GM21619 (cell line): ENCODE measurements around the gene KLRC2.
"Not testable (repeated sequence)": the region's sequence is repeated elsewhere in the genome, so short reads cannot be mapped to it uniquely, and the experiment has no call there.

ENCODE experiments used
- ATAC-seq: cut with Tn5 transposase; IDR thresholded peaks from one replicate; pipeline ENCODE4 v1.9.1; 2021; ENCODE audit not compliant: unreplicated experiment

KLRC2 gene

DNA sequence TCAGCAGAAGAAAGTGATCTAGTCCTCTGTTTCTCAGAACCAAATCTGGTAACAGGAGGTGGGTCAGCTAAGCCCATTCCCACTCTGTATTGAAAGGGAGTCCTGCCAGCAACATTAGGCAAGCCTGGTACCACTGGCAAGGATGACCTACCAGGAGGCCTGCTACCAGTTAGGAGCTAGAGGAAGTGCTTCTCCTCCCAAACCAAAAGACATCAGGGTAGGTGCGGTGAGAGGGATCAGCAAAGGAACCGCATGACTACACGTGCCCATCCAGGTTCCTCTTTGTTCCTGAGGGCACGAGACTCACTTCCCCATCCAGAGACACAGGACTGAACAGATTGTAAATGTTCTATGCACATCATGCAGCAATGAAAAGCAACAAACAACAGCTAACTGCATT, 29.1 kb downstream of the KLRC2 start:
- no peak for ATAC-seq

DNA sequence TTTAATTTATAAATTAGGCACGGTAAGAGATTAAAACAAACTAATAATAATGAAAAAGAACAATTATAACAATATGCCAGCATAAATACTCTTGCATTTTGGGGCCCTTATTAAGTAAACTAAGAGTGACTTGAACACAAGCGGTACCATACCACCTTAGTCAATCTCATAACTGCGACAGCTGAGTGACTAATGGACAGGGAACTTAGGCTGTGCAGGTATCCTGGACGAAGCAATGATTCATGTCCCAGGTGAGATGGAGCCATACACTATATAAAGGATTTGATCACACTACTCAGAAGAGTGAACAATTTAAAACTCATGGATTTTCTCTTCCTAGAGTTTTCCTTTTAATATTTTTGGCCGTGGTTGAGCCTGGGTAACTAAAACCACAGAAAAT, 30.5 kb downstream of the KLRC2 start:
- no peak for ATAC-seq

DNA sequence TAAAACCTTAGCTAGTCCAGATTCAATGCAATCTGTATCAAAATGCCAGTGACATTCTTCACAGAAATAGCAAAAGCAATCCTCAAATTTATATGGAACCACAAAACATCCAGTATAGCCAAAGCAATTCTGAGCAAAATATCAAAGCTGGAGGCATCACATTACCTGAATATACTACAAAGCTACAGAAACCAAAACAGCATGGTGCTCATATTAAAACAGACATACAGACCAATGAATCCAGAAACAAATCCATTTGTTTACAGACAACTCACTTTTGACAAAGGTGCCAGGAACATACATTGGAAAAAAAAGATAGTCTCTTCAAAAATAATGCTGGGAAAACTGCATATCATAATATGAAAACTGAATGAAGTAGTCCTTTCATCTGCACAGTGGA, 31.0 kb downstream of the KLRC2 start:
- no peak for ATAC-seq

DNA sequence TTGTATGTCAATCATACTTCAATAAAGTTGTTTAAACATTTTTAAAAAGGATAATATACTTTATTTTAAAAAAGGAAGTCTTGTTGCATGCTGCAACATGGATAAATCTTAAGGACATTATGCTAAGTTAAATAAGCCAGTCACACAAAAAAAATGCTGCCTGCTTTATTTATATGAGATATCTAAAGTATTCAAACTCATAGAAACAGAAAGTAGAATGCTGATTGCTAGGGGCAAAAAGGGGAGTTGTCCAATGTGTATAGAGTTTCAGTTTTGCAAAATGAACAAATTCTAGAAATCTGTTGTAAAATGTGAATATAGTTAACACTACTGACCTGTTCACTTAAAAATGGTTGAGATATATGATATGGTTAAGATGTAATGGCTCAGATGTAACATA, 35.0 kb downstream of the KLRC2 start:
- ATAC-seq, result no peak

DNA sequence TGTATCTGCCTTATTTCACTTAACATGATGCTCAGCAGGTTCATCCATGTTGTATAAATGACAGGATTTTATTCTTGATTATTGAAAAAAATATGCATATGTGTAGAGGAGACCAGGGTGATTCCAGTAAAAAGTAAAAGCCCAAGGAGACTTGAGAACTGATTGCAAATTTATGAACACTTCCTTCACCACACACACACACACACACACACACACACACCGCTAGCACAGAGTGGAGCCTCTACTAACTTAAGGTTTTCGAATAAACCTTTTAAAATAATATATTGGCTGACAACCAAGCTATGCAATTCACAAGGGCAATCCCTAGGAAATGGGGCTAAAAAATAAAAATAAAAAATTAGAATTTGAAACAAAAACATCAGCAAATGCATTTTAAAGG, 37.6 kb downstream of the KLRC2 start:
- no peak for ATAC-seq

DNA sequence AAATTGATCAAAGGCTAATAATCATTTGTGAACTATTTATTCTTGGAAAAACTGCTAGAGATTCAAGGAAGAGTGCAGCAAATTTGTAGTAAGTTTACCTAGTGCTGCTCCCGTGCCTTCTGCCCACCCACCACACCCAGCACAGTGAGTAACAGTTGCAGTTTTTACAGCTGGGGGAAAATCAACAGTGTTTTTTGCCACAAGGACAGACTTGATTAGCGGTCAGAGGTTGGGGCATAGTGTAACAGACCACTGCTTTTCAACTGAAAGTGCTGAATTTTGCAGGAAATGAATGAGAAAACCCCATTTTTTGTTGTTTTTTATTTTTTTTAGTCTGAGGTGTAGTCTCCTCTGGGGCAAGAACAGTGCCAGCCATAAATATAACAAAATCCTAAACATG, 38.5 kb downstream of the KLRC2 start:
- ATAC-seq, result no peak

DNA sequence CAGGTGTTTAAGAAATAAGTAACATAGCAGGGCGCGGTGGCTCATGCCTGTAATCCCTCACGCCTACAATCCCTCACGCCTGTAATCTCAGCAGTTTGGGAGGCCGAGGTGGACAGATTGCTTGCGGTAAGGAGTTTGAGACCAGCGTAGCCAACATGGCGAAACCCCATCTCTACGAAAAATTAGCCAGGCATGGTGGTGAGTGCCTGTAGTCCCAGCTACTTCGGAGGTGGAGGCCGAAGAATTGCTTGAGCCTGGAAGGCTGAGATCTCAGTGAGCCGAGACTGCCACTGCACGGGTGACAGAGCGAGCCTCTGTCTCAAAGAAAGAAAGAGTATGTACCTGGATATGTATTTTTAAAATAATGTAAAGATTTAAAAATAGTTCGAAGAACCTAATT, 39.6 kb downstream of the KLRC2 start:
- ATAC-seq, result not testable (repeated sequence)

DNA sequence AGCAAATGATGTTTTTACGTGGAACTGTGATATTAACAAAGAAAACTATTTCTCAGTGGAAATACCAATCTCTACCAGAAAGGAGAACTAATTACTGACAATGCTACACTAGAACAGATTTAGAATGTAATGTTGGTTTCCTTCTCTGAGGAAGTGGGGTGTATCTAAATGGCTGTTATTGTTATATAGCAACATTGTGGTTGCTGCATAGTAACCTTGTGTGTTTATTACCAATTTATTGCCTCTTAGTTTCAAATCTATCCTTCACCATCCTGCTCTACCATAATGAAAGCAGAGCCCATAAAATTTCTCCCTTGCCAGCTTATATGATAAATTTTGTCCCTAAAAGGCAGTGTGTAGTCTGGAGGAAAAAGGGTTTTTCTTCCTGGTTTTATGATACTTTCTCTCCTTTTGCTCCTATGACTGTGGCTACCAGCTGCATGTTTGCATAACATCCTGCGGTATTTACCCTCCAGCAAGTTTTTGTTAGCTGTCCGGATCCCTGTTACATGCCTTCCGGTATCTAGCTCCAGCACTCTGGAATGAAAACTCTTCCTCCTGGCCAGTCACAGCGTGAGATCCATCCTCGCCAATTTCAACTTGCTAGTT, 40.3 kb downstream of the KLRC2 start:
- peak; percentile 79 for ATAC-seq

DNA sequence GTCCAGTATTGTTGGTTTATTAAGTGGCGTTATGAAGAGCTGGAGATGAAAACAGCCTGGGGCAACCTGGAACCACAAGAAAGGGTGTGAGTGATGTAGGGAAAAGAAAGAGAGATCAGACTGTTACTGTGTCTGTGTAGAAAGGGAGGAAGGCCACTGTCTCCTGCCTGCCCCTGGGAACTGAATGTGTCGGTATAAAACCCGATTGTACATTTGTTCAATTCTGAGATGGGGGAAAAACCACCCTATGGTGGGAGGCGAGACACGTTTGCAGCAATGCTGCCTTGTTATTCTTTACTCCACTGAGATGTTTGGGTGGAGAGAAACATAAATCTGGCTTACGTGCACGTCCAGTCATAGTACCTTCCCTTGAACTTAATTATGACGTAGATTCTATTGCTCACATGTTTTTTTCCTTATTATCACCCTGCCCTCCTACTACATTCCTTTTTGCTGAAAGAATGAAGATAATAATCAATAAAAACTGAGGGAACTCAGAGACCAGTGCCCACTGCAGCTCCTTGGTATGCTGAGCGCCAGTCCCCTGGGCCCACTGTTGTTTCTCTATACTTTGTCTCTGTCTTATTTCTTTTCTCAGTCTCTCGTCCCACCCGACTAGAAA, 41.2 kb downstream of the KLRC2 start:
- ATAC-seq, result not testable (repeated sequence)

DNA sequence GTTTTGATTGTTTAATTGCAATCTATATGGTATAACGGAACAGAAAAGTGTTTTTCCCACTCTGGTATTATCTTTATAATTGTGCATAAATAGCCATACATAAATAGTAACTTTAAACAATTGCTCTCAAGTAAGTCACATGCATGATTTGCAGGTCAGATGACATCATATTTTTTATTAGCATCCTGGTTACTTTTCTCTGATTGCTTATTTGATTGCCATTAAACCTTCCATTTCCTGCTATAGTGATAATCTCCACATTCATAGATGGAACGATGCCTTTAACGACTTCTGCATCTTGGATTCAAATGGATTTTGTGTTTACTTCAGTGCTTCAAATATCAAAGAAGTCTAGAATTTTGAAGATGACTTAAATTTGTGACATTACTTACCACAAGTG, 42.5 kb downstream of the KLRC2 start:
- ATAC-seq, result no peak

DNA sequence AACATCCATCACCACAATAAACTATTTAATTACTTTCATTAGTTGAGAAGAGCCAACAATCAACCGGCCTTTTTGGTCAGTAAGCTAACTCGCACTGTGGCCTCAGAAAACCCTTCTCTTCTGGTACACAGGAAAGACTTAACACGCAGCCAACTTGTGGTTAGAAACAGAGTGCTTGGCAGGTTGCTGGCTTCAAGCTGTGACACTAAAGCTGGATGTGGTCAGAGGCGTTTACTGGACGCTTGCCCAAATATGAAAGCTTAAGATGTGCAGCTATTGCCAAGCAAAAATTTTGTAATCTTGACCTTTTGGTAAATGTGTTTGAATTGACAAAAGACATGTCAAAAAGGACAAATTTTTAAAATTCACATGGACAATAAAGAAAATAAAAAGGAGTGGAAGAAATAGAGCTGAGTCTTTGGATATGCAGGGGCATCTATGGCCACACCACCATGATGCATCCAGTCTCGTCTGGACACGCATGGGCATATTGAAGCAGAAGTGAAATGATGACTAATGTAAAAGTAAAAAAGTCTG, 43.3 kb downstream of the KLRC2 start:
- ATAC-seq, result peak; percentile 71

DNA sequence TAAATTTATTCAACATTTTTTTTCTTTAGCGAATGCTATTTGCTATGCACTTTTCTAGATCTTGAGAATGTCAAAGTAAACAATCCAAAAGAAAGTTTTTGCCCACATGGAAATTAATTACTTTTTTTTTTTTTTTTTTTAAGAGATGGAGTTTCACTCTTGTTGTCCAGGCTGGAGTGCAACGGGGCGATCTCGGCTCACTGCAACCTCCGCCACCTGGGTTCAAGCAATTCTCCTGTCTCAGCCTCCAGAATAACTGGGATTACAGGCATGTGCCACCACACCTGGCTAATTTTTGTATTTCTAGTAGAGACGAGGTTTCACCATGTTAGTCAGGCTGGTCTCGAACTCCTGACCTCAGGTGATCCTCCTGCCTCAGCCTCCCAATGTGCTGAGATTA, 44.8 kb downstream of the KLRC2 start:
- ATAC-seq, result not testable (repeated sequence)

DNA sequence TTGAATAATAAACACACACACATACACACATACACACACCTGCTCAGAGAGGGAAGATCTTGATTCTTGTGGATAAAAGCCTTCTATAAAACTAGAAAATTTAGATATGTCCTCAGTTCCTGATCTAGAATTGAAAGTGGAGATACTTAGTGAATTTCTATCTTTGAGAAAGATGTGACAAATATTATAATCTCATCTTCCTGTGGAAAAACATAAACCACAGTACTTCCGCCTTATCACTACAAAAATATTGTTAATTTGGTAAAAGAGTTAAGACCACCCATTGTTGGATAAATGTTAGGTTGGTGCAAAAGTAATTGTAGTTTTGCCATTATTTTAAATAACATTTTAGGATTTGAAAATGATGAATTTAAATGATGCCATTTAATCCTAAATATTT, 45.9 kb downstream of the KLRC2 start, which contains the start of gene KLRK1:
Gene KLRK1 (minus strand): TSS at position 138 of the 400 bp plus-strand sequence. CDS start 1,231 bp downstream, outside the sequence.
- no peak for ATAC-seq

DNA sequence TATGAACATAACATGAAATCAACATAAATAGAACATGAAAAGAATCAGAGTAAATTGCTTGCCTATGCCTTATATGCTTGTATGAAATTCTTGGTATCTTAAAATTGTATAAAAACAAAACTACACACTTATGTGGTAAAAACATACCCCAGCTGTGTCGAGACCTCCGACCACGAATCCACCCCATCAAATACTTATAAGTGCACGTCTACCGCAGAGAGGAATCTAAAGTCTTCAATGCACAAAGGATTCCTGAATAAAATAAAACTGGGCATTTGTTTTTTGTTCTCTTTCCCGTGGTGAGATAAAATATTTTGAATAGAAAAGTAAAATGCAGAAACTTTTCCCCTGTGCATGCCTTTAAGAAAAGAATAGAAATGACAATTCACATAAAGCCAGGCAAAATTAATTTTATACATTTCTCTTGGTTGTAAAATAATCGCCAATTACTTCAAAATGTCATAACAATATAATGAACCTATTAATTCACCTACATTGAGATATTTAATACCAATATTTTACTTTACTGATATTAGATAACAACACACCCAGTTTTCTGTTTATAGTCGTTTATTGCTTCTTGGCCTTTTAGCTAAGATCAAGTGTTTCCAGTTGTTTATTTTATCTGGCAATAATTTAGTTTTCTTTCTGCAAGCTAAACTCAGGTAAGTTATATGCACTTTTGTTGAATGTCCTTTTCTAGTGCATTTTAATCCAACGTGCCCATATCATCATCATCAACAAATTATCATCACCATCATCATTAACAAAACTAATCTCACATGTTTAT, 47.0 kb downstream of the KLRC2 start:
- no peak for ATAC-seq

DNA sequence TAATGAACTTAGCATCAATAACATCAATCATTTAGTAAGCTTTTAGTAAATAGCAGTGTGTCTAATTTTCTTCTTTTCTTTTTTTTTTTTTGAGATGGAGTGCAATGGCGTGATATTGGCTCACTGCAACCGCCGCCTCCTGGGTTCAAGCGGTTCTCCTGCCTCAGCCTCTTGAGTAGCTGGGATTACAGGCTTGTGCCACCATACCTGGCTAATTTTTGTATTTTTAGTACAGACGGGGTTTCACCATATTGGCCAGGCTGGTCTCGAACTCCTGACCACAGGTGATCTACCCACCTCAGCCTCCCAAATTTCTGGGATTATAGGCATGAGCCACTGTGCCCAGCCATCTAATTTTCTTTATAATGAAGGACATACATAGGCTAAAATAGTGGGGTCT, 48.3 kb downstream of the KLRC2 start:
- ATAC-seq, result not testable (repeated sequence)

DNA sequence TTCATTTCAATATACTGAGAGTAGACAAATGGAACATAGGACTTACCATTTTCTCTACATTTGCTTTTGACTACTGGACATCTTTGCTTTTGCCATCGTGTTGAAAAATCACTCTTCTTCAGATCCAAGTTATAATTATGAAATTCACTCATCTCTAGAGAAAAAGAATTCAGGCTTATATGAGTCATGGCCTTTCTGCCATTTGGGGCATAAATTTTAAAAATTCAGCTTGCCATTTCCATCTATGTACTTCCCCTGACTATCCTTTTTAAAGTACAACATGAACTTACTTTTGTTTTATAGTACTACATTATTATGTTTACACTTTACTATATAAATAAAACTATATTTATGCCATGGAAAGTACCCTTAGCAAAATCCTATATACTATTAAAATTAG, 49.0 kb downstream of the KLRC2 start:
- no peak for ATAC-seq

DNA sequence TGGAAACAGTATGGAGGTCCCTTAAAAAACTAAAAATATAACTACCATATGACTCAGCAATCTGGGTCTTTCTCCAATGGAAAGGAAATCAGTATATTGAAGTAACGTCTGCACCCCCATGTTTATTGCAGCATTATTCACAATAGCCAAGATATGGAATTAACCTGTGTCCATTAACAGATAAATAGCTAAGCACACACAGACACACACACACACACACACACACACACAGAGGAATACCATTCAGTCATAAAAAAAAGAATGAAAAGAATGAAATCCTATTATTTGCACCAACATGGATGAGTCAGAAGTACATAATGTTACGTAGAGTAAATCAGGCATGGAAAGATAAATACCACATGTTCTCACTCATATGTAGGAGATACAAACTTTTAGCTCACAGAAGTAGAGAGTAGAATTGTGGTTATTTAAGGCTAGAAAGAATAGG, 50.6 kb downstream of the KLRC2 start:
- no peak for ATAC-seq

DNA sequence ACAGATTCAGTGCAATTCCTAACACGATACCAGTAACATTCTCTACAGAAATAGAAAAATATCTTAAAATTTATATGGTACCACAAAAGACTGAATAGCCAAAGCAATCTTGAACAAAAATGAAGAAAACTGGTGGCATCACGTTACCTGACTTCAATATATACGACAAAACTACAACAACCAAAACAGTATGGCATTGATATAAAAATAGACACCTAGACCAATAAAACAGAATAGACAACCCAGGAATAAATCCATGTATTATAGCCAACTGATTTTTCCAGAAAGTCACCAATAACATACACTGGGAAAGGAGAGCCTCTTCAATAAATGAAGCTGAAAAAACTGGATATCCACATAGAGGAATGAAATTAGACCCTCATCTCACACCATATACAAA, 51.6 kb downstream of the KLRC2 start:
- ATAC-seq, result no peak

DNA sequence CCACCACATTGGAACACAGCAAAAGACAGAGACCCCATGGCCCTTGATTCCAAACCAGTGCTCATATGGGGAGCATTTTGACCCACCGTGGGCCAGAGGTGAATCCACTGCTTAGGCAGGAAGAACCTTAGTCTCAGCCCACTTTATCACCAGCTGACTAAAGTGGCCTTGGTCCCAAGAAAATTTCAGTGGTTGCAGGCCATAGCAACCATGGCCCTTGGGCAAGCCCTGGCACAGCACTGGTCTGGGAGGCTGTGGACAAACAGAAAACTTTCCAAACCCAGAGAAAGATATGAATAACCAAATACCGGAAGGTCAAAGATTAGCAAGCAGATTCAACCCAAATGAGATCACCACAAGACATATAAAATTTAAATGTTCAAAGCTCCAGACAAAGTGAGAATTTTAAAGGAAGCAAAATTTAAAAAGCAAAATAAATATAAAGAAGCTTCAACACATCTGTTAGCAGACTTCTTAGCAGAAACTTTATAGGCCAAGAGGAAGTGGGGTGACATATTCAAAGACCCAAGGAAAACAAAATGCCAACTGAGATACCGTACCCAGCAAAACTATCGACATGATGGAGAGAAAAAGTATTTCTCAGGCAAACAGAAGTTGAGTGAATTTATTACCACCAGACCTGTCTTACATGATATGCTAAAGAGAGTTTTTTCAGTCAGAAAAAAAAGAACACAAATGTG, 53.7 kb downstream of the KLRC2 start:
- no peak for ATAC-seq
